Measurements from ENCODE around the gene CSGALNACT2. TPM values are rescaled to one million over a fixed set of nuclear protein-coding genes. Genes with fewer than 3 reads are reported as not detected.

The CSGALNACT2 gene
- total RNA-seq, 1 donor, result 31.8 TPM

DNA sequence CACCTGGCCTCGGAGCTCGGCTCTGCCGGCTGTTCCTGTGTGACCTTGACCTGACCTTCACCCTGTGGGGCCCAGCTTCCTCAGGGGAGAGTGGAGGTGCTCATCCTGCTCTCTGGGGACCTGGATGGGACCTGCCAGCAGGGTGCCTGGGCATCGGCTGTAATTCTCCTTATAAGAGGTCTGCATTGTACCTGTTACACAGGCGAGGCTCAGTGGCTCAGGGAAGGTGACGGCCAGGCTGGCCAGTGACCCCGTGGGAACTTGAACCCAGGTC lies 32.4 kb upstream of the CSGALNACT2 start:
- no peak for TF ChIP-seq CTCF (IDR thresholded peaks at IDR 0.05; ENCODE audit: extremely low read depth, low read depth, low read length)
- H3K4me1 ChIP-seq (ENCODE audit: insufficient read depth, low read length), result peaks cover 5% of the 10 kb centered on the region
- H3K27ac ChIP-seq (ENCODE audit: low read depth, low read length), result no peak overlapping the region
- H2AFZ ChIP-seq (ENCODE audit: low read length), result no peak overlapping the region
- no peaks in the 10 kb centered on the region for H3K79me2 ChIP-seq (ENCODE audit: insufficient read depth, low read length)
- peaks cover 12% of the 10 kb centered on the region for H3K27me3 ChIP-seq (ENCODE audit: insufficient read depth, low read length)
- no peak overlapping the region for H3K4me3 ChIP-seq (ENCODE audit: insufficient read depth, low read length)
- no peaks in the 10 kb centered on the region for H3K36me3 ChIP-seq (ENCODE audit: insufficient read depth, low read length)
- no peak for DNase-seq (ENCODE audit: insufficient read length, low spot score, missing footprints)
- no peaks in the 10 kb centered on the region for H3K9me3 ChIP-seq (ENCODE audit: low read depth, low read length)
- H3K4me2 ChIP-seq (ENCODE audit: insufficient read depth, low read length), result peak overlapping the region; percentile 72
- no peaks in the 10 kb centered on the region for H4K20me1 ChIP-seq (ENCODE audit: insufficient read depth, low read length)

GRCh38 chr10:43106256-43107091 lies 31.8 kb upstream of the CSGALNACT2 start:
- Histone ChIP-seq H4K20me1 (ENCODE audit: insufficient read depth, low read length) (no peaks in the 10 kb centered on the region), H3K27ac (ENCODE audit: low read depth, low read length) (no peak overlapping the region), H3K79me2 (ENCODE audit: insufficient read depth, low read length) (no peaks in the 10 kb centered on the region), H3K4me1 (ENCODE audit: insufficient read depth, low read length) (peaks cover 5% of the 10 kb centered on the region), H3K4me3 (ENCODE audit: insufficient read depth, low read length) (no peak overlapping the region), H3K27me3 (ENCODE audit: insufficient read depth, low read length) (peaks cover 12% of the 10 kb centered on the region), H3K9me3 (ENCODE audit: low read depth, low read length) (no peaks in the 10 kb centered on the region), H3K4me2 (ENCODE audit: insufficient read depth, low read length) (no peak overlapping the region), H3K36me3 (ENCODE audit: insufficient read depth, low read length) (no peaks in the 10 kb centered on the region), H2AFZ (ENCODE audit: low read length) (no peak overlapping the region)
- DNase-seq (ENCODE audit: insufficient read length, low spot score, missing footprints), result no peak
- no peak for TF ChIP-seq CTCF (IDR thresholded peaks at IDR 0.05; ENCODE audit: extremely low read depth, low read depth, low read length)

DNA sequence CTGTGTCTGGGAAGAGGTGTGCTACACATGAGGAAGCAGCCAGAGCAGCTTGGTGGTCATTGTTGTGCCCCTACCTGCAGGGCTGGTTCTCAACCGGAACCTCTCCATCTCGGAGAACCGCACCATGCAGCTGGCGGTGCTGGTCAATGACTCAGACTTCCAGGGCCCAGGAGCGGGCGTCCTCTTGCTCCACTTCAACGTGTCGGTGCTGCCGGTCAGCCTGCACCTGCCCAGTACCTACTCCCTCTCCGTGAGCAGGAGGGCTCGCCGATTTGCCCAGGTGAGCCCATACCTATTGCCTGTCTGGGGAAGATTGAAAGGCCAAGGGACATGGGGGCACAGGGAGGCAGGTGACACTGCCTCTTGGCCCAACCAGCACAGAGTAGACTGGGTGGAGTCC lies 29.3 kb upstream of the CSGALNACT2 start:
- Histone ChIP-seq H3K9me3 (ENCODE audit: low read depth, low read length) (no peaks in the 10 kb centered on the region), H3K4me1 (ENCODE audit: insufficient read depth, low read length) (peaks cover 5% of the 10 kb centered on the region), H3K27ac (ENCODE audit: low read depth, low read length) (no peak overlapping the region), H2AFZ (ENCODE audit: low read length) (no peak overlapping the region), H3K27me3 (ENCODE audit: insufficient read depth, low read length) (peaks cover 6% of the 10 kb centered on the region), H3K4me2 (ENCODE audit: insufficient read depth, low read length) (no peak overlapping the region), H3K79me2 (ENCODE audit: insufficient read depth, low read length) (no peaks in the 10 kb centered on the region), H3K36me3 (ENCODE audit: insufficient read depth, low read length) (no peaks in the 10 kb centered on the region), H3K4me3 (ENCODE audit: insufficient read depth, low read length) (no peak overlapping the region), H4K20me1 (ENCODE audit: insufficient read depth, low read length) (no peaks in the 10 kb centered on the region)
- no peak for TF ChIP-seq CTCF (IDR thresholded peaks at IDR 0.05; ENCODE audit: extremely low read depth, low read depth, low read length)
- DNase-seq (ENCODE audit: insufficient read length, low spot score, missing footprints), result no peak

- H3K36me3 ChIP-seq (ENCODE audit: insufficient read depth, low read length), result no peaks in the 10 kb centered on the region
- H3K9me3 ChIP-seq (ENCODE audit: low read depth, low read length), result no peaks in the 10 kb centered on the region
- H3K79me2 ChIP-seq (ENCODE audit: insufficient read depth, low read length), result no peaks in the 10 kb centered on the region
- TF ChIP-seq CTCF (IDR thresholded peaks at IDR 0.05; ENCODE audit: extremely low read depth, low read depth, low read length), result no peak
- no peak overlapping the region for H3K4me3 ChIP-seq (ENCODE audit: insufficient read depth, low read length)
- no peak overlapping the region for H3K4me2 ChIP-seq (ENCODE audit: insufficient read depth, low read length)
- no peak overlapping the region for H2AFZ ChIP-seq (ENCODE audit: low read length)
- no peak overlapping the region for H3K27ac ChIP-seq (ENCODE audit: low read depth, low read length)
- no peak for DNase-seq (ENCODE audit: insufficient read length, low spot score, missing footprints)
- H3K27me3 ChIP-seq (ENCODE audit: insufficient read depth, low read length), result peaks cover under 1% of the 10 kb centered on the region
- peaks cover 5% of the 10 kb centered on the region for H3K4me1 ChIP-seq (ENCODE audit: insufficient read depth, low read length)
- no peaks in the 10 kb centered on the region for H4K20me1 ChIP-seq (ENCODE audit: insufficient read depth, low read length)
Measured at GRCh38 chr10:43109671-43110249, 28.5 kb upstream of the CSGALNACT2 start.
